Activated CD4-positive, alpha-beta T cell treated with anti-CD3 and anti-CD28 coated beads, Interleukin-2, amount 50 U/mL, for 1 hour (primary cell): ENCODE data around the gene PPIP5K1.
"Not testable (repeated sequence)": the region's sequence is repeated elsewhere in the genome, so short reads cannot be mapped to it uniquely, and the experiment has no call there.

Experiments
- DNase-seq: peaks from one replicate; pipeline ENCODE4 v3.0.0-alpha.2; 2020

PPIP5K1 gene

GRCh38 chr15:43544266-43544665, 45.7 kb downstream of the PPIP5K1 start:
- DNase-seq = no peak

- no peak for DNase-seq
Observed at GRCh38 chr15:43541785-43542184, 48.2 kb downstream of the PPIP5K1 start.

DNA sequence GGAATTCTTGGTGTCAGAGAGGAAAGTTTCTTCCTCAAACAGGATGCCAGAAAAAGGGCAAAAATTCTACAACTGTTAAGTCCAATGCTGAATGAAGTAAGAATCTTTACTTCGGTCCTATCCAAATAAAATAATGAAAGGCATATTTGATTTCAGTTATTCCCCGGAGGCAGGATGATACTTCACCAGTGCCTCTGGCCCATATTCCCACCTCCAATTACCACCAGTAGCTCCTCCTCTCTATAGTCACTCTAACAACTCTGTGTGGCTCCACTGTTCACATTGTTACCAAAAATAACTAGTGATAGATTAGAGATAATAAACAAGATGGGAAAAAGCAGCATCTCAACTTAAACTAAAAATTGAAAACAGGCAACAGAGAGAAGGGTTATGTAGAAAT, 51.9 kb downstream of the PPIP5K1 start:
- no peak for DNase-seq

DNA sequence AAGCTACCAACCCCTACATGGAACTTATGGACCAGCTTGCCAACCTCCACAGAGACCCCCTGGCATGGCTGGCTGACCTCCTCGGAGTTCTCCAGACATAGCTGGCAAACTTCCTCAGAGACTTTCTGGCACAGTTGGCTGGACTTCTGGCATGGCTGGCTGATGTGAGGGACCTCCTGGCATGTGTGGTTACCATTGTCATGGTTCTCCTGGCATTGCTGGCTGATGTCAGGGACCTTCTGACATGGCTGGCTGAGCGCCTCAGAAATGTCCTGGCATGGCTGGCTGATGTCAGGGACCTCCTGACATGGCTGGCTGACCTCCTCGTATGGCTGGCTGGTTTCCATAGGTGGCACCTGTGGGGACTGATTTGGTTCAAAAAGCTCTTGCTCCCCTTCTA, 55.1 kb downstream of the PPIP5K1 start:
- no peak for DNase-seq

DNA sequence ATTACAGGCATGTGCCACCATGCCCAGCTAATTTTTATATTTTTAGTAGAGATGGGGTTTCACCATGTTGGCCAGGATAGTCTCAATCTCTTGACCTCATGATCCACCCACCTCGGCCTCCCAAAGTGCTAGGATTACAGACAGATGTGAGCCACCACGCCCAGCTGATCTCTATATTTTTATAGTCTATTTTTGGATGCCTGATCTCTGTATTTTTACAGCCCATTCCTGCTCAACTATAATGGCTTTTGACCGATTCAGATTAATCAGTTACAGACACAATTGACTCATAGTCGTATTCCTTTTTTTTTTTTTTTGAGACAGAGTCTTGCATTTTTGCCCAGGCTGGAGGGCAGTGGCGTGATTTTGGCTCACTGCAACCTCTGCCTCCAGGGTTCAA, 57.2 kb downstream of the PPIP5K1 start:
- DNase-seq = not testable (repeated sequence)

DNA sequence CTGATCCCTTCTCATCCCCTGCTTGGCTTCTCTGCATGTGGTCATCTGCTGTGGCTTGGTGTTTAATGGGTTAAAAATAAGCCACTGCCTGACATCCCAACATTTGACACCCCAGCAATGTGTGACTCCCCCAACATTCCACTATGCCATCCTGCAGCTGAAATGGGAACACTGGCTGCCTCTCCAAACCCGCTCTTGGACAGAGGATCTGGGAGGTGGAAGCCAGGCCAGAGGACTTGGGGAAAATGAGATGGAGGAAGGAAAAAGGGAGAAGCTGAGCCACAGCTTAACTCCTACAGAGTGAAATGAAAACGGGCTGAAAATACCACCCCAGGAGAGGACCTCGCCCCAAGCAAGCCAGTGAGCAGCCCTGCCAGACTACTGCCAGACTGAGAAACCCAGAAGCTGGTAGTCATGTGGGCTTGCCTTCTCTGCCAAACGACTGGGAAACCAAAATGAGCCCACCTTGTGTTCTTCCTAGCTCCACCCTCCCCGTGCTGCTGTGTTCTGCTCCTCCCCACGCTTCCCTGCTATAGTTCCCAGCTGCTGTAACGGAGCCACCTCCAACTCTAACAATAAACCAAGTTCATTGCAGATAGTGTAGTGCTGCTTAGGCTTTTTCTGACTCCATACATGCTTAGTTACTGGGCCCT, 58.9 kb downstream of the PPIP5K1 start:
- DNase-seq = no peak

GRCh38 chr15:43529587-43530345, 60.2 kb downstream of the PPIP5K1 start:
- no peak for DNase-seq

- no peak for DNase-seq
Observed at GRCh38 chr15:43529141-43529540, 60.9 kb downstream of the PPIP5K1 start.

- DNase-seq = no peak
Observed at GRCh38 chr15:43528542-43529007, 61.4 kb downstream of the PPIP5K1 start.

- no peak for DNase-seq
Observed at GRCh38 chr15:43527802-43528541, 62.0 kb downstream of the PPIP5K1 start.

- no peak for DNase-seq
Observed at GRCh38 chr15:43527016-43527801, 62.8 kb downstream of the PPIP5K1 start.

DNA sequence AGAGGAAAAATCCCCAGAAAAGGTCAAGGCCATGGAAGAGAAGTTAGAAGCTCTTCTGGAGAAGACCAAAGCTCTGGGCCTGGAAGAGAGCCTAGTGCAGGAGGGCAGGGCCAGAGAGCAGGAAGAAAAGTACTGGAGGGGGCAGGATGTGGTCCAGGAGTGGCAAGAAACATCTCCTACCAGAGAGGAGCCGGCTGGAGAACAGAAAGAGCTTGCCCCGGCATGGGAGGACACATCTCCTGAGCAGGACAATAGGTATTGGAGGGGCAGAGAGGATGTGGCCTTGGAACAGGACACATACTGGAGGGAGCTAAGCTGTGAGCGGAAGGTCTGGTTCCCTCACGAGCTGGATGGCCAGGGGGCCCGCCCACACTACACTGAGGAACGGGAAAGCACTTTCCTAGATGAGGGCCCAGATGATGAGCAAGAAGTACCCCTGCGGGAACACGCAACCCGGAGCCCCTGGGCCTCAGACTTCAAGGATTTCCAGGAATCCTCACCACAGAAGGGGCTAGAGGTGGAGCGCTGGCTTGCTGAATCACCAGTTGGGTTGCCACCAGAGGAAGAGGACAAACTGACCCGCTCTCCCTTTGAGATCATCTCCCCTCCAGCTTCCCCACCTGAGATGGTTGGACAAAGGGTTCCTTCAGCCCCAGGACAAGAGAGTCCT, 63.6 kb downstream of the PPIP5K1 start:
- no peak for DNase-seq

DNA sequence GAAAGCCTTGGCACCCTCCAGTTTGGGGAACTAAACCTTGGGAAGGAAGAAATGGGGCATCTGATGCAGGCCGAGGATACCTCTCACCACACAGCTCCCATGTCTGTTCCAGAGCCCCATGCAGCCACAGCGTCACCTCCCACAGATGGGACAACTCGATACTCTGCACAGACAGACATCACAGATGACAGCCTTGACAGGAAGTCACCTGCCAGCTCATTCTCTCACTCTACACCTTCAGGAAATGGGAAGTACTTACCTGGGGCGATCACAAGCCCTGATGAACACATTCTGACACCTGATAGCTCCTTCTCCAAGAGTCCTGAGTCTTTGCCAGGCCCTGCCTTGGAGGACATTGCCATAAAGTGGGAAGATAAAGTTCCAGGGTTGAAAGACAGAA, 64.9 kb downstream of the PPIP5K1 start:
- DNase-seq = no peak

- no peak for DNase-seq
Observed at GRCh38 chr15:43524254-43524845, 65.7 kb downstream of the PPIP5K1 start.

GRCh38 chr15:43523646-43524045, 66.4 kb downstream of the PPIP5K1 start:
- no peak for DNase-seq

DNA sequence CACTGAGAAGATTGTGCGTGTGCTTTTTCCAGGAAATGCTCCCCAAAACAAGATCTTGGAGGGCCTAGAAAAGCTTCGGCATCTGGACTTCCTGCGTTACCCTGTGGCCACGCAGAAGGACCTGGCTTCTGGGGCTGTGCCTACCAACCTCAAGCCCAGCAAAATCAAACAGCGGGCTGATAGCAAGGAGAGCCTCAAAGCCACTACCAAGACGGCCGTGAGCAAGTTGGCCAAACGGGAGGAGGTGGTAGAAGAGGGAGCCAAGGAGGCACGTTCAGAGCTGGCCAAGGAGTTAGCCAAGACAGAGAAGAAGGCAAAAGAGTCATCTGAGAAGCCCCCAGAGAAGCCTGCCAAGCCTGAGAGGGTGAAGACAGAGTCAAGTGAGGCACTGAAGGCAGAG, 67.8 kb downstream of the PPIP5K1 start:
- DNase-seq = no peak

- no peak for DNase-seq
Observed at GRCh38 chr15:43521419-43521818, 68.6 kb downstream of the PPIP5K1 start.

DNA sequence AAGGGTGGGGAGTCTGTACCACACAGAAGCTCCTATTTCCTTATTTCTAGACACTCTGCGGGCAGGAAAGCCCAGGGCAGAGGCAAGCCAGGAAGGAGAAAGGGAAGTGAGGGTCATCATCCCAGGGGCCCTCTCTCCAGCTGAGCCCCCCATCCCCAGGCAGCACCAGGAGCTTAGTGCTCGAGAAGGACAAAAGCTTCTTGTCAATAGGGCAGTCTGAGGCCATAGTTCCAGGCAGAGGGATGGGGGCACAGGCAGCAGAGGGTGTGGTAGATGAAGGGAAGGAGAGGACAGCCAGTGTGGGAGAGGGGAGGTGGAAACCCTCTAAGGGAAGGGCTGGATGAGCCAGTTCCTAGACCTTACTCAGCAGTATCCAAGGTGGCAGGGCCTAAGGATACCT, 69.9 kb downstream of the PPIP5K1 start:
- DNase-seq = no peak

GRCh38 chr15:43519196-43519595, 70.8 kb downstream of the PPIP5K1 start:
- DNase-seq = no peak

GRCh38 chr15:43518197-43518761, 71.7 kb downstream of the PPIP5K1 start:
- DNase-seq = no peak

DNA sequence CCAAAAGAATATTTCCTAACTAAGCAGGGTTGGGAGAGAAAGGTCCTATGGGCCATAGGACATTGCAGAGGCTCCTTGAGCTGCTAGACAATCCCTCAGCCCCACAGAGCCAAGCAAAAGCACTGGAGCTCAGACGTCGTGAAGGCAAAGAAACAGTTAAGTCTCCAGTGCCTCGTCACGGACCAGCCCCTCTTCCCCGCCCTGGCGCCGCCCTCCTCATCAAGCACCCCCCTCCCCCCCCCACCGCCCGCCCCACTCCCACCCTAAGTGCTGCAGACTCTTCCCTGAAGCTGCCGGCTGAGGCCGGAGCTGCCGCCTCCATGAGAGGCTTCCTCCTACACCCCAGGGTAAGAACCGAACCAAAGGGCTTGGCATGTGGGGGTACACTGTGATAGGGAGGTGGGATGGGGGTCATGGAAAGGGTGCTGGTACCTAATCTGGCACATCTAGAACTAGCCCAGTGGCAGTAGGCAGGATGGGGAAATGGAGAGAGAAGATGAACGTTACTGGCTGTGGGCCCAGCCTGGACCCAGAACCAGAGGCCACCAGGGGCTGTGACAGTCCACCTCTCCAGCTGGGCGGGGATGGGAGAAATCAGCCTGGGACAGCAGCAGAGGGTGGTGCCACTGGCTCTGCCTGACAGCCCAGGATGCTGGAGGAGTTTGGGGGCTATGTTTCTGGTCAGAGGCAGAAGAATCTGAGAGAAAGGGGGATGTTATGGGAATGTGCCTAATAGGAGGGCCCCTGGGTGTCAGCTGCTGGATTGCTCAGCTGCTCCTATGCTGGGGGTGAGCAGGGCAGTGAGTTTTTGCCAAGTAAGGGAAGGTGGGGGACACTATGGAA, 72.4 kb downstream of the PPIP5K1 start, which contains the start of gene MAP1A:
MAP1A (plus strand) TSS at position 255 of the 843 bp plus-strand sequence. CDS start 3,866 bp downstream, outside the sequence.
- no peak for DNase-seq
